Activated naive CD4-positive, alpha-beta T cell treated with anti-CD3 and anti-CD28 coated beads, Interleukin-2, amount 50 U/mL, for 72 hours (primary cell): ENCODE measurements around the gene AATK. TPM values are rescaled to one million over a fixed set of nuclear protein-coding genes. Genes with fewer than 3 reads are reported as not detected.

Experiments used
- ATAC-seq, 2 donors: fragments of 150-1000 bp; cut with Tn5 transposase; 2 replicates each; pipeline ENCODE4 v1.10.0; 2021; ENCODE audit warnings: mild to moderate bottlenecking in 2 of 2, moderate library complexity in 2 of 2
- DNase-seq, 2 donors: peaks; one replicate each; pipeline ENCODE4 v3.0.0; 2021 to 2022; ENCODE audit warnings: low spot score in 2 of 2
- H3K27ac Mint-ChIP-seq, 2 donors: one replicate each; pipeline ENCODE4 v1.8.0; 2022; ENCODE audit warnings: mild to moderate bottlenecking in 2 of 2, mixed read lengths in 2 of 2
- H3K36me3 Mint-ChIP-seq, 2 donors: one replicate each; pipeline ENCODE4 v1.8.0; 2022; ENCODE audit warnings: mixed read lengths in 2 of 2
- H3K9me3 Mint-ChIP-seq, 2 donors: one replicate each; pipeline ENCODE4 v1.8.0; 2022; ENCODE audit warnings: mixed read lengths in 2 of 2
- total RNA-seq, 2 donors: library from RNA; stranded (reverse); gene quantifications; one replicate each; pipeline ENCODE4 v1.2.3, GENCODE V29; 2022

AATK gene
- total RNA-seq, 2 donors from 2014 or later: 0.30 to 0.72 TPM

GRCh38 chr17:81144423-81144781 lies 21.6 kb downstream of the AATK start:
- H3K36me3 Mint-ChIP-seq: no peaks in the 10 kb centered on the region
- no peak overlapping the region for H3K27ac Mint-ChIP-seq
- ATAC-seq: no peak
- DNase-seq: no peak
- no peaks in the 10 kb centered on the region for H3K9me3 Mint-ChIP-seq

GRCh38 chr17:81143717-81144422 lies 22.2 kb downstream of the AATK start:
- no peak for DNase-seq
- Mint-ChIP-seq H3K36me3 (peaks cover 0 to 3% of the 10 kb centered on the region in 2 donors), H3K27ac (no peak overlapping the region), H3K9me3 (peaks cover 3% of the 10 kb centered on the region in 2 donors)
- no peak for ATAC-seq

GRCh38 chr17:81143200-81143527 lies 22.9 kb downstream of the AATK start:
- no peak for DNase-seq
- H3K27ac Mint-ChIP-seq: no peak overlapping the region
- ATAC-seq: peak in 1 of 2 donors; percentile 31
- H3K9me3 Mint-ChIP-seq: peaks cover 10% of the 10 kb centered on the region in 2 donors
- H3K36me3 Mint-ChIP-seq: peaks cover 0 to 10% of the 10 kb centered on the region in 2 donors

GRCh38 chr17:81142301-81143199 lies 23.5 kb downstream of the AATK start:
- peak; percentile 85 to 91 for ATAC-seq
- peaks cover 0 to 12% of the 10 kb centered on the region in 2 donors for H3K36me3 Mint-ChIP-seq
- peaks cover 16% of the 10 kb centered on the region in 2 donors for H3K9me3 Mint-ChIP-seq
- H3K27ac Mint-ChIP-seq: no peak overlapping the region
- peak in 1 of 2 donors; percentile 66 for DNase-seq

GRCh38 chr17:81140695-81141094 lies 25.3 kb downstream of the AATK start:
- peaks cover 0 to 12% of the 10 kb centered on the region in 2 donors for H3K36me3 Mint-ChIP-seq
- ATAC-seq (no peak), DNase-seq (no peak)
- peaks cover 18 to 19% of the 10 kb centered on the region in 2 donors for H3K9me3 Mint-ChIP-seq
- no peak overlapping the region for H3K27ac Mint-ChIP-seq

GRCh38 chr17:81140018-81140417 lies 26.0 kb downstream of the AATK start:
- no peak for DNase-seq

GRCh38 chr17:81139428-81139827 lies 26.6 kb downstream of the AATK start:
- no peak for ATAC-seq
- DNase-seq: no peak
- peaks cover 18 to 19% of the 10 kb centered on the region in 2 donors for H3K9me3 Mint-ChIP-seq

More at GRCh38 chr17:81140018-81140417, 26.0 kb downstream of the AATK start:
- H3K27ac Mint-ChIP-seq: no peak overlapping the region
- H3K9me3 Mint-ChIP-seq: peaks cover 18 to 19% of the 10 kb centered on the region in 2 donors
- H3K36me3 Mint-ChIP-seq: peaks cover 0 to 12% of the 10 kb centered on the region in 2 donors
- ATAC-seq: no peak

GRCh38 chr17:81138500-81138899 lies 27.5 kb downstream of the AATK start:
- DNase-seq (no peak), ATAC-seq (no peak)
- H3K36me3 Mint-ChIP-seq: peaks cover 0 to 12% of the 10 kb centered on the region in 2 donors
- no peak overlapping the region for H3K27ac Mint-ChIP-seq
- peaks cover 18 to 19% of the 10 kb centered on the region in 2 donors for H3K9me3 Mint-ChIP-seq

More at GRCh38 chr17:81139428-81139827, 26.6 kb downstream of the AATK start:
- Mint-ChIP-seq H3K36me3 (peaks cover 0 to 12% of the 10 kb centered on the region in 2 donors), H3K27ac (no peak overlapping the region)

GRCh38 chr17:81138083-81138482 lies 27.9 kb downstream of the AATK start:
- ATAC-seq: no peak
- H3K36me3 Mint-ChIP-seq: peaks cover 0 to 12% of the 10 kb centered on the region in 2 donors
- H3K9me3 Mint-ChIP-seq: peaks cover 18 to 19% of the 10 kb centered on the region in 2 donors
- H3K27ac Mint-ChIP-seq: no peak overlapping the region
- no peak for DNase-seq

GRCh38 chr17:81137248-81137647 lies 28.8 kb downstream of the AATK start:
- ATAC-seq (no peak), DNase-seq (no peak)
- H3K36me3 Mint-ChIP-seq: peaks cover 0 to 12% of the 10 kb centered on the region in 2 donors
- H3K9me3 Mint-ChIP-seq: peaks cover 18 to 19% of the 10 kb centered on the region in 2 donors
- H3K27ac Mint-ChIP-seq: no peak overlapping the region

- H3K9me3 Mint-ChIP-seq: peaks cover 18 to 19% of the 10 kb centered on the region in 2 donors
- H3K36me3 Mint-ChIP-seq: peaks cover 0 to 12% of the 10 kb centered on the region in 2 donors
- ATAC-seq: no peak
- DNase-seq: no peak
- H3K27ac Mint-ChIP-seq: no peak overlapping the region
Measured at GRCh38 chr17:81136366-81136765, 29.7 kb downstream of the AATK start.

- Mint-ChIP-seq H3K36me3 (peaks cover 0 to 12% of the 10 kb centered on the region in 2 donors), H3K9me3 (peaks cover 18 to 19% of the 10 kb centered on the region in 2 donors), H3K27ac (no peak overlapping the region)
- no peak for DNase-seq
- ATAC-seq: no peak
Measured at GRCh38 chr17:81135505-81136278, 30.3 kb downstream of the AATK start.

GRCh38 chr17:81134064-81134781 lies 31.8 kb downstream of the AATK start:
- H3K27ac Mint-ChIP-seq: no peak overlapping the region
- peaks cover 0 to 12% of the 10 kb centered on the region in 2 donors for H3K36me3 Mint-ChIP-seq
- peaks cover 18 to 19% of the 10 kb centered on the region in 2 donors for H3K9me3 Mint-ChIP-seq
- ATAC-seq: no peak
- DNase-seq: no peak

GRCh38 chr17:81132770-81133723 lies 33.0 kb downstream of the AATK start:
- H3K27ac Mint-ChIP-seq: no peak overlapping the region
- peaks cover 7% of the 10 kb centered on the region in 2 donors for H3K9me3 Mint-ChIP-seq
- no peak for ATAC-seq
- DNase-seq: no peak
- H3K36me3 Mint-ChIP-seq: peaks cover 0 to under 1% of the 10 kb centered on the region in 2 donors

- Mint-ChIP-seq H3K36me3 (no peaks in the 10 kb centered on the region), H3K9me3 (no peaks in the 10 kb centered on the region), H3K27ac (no peak overlapping the region)
- ATAC-seq (no peak), DNase-seq (no peak)
Measured at GRCh38 chr17:81132197-81132540, 33.9 kb downstream of the AATK start.
